Measurements from ENCODE around the gene ERICH6B. TPM values are rescaled to one million over a fixed set of nuclear protein-coding genes. Genes with fewer than 3 reads are reported as not detected.

ERICH6B gene
- total and polyA plus RNA-seq, 7 experiments from 2014 or later = not detected

DNA sequence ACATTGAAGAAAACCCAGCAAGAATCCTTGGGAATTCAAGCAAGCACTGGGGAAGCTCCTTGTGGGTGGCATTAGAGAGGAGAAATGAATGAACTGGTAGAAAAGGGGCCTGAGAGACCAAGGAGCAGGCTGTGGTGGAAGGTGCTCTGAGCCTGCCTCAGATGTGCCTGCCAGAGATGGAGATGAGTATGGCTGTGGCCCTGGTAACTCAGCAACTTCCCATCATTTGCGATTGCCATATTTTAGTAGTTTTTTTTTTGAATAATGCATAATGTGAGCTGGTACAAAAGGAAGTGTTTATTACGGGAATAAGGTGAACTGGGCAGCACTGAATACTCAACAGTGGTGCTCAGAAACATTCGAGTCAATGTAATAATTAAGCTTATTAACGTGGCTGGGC is 39.1 kb downstream of the ERICH6B start:
- Mint-ChIP-seq H3K9me3 (no peaks in the 10 kb centered on the region), H3K4me1 (peaks cover 0 to 2% (median 0%) of the 10 kb centered on the region in 7 donors), H3K27ac (no peak overlapping the region), H3K27me3 (peaks cover 13 to 28% (median 22%) of the 10 kb centered on the region in 5 donors), H3K36me3 (no peaks in the 10 kb centered on the region), H3K4me3 (no peak overlapping the region)
- H3K27ac ChIP-seq (ENCODE audit: low read depth, low read length) = no peak overlapping the region
- H3K27me3 ChIP-seq (ENCODE audit: control insufficient read depth in 2 of 2, insufficient read depth in 2 of 2, low read length in 2 of 2) = peaks cover 0 to 5% of the 10 kb centered on the region in 2 donors
- H3K4me1 ChIP-seq (ENCODE audit: control insufficient read depth in 2 of 2, insufficient read depth in 2 of 2, low read length in 2 of 2) = no peaks in the 10 kb centered on the region
- no peak overlapping the region for H3K4me3 ChIP-seq (ENCODE audit: low read length)
- intact Hi-C loops (cut with micrococcal nuclease) = no loop called here
- ATAC-seq = no peak
- ChIA-PET POLR2A (no interaction called here), CTCF (no interaction called here)
- H3K9me3 ChIP-seq (ENCODE audit: control insufficient read depth in 2 of 3, low read length in 3 of 3) = no peaks in the 10 kb centered on the region
- DNase-seq = no peak
- no peaks in the 10 kb centered on the region for H3K36me3 ChIP-seq (ENCODE audit: control insufficient read depth in 2 of 3, insufficient read depth in 3 of 3, low read length in 3 of 3)

DNA sequence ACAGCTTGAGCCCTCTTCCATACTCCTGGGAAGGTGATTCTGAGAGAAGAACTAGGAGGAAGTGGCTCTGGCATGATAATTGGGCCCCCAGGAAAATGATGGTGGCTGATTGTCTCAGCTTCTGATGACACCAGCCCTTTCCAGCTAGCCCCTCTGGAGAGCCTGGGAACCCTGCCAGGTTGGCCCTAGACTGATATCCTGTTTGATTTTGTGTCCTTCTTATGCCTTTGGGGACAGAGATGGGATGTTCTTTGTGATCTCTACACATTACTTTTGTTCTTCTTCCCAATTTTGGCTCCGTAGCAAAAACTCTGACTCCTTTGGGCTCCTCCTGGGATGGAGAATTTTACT is 39.7 kb downstream of the ERICH6B start:
- Mint-ChIP-seq H3K27me3 (peaks cover 13 to 31% (median 17%) of the 10 kb centered on the region in 5 donors), H3K9me3 (no peaks in the 10 kb centered on the region), H3K27ac (no peak overlapping the region), H3K36me3 (no peaks in the 10 kb centered on the region), H3K4me3 (no peak overlapping the region), H3K4me1 (peaks cover 0 to 2% (median 0%) of the 10 kb centered on the region in 7 donors)
- Histone ChIP-seq H3K27me3 (ENCODE audit: control insufficient read depth in 2 of 2, insufficient read depth in 2 of 2, low read length in 2 of 2) (peaks cover 0 to 5% of the 10 kb centered on the region in 2 donors), H3K36me3 (ENCODE audit: control insufficient read depth in 2 of 3, insufficient read depth in 3 of 3, low read length in 3 of 3) (no peaks in the 10 kb centered on the region), H3K9me3 (ENCODE audit: control insufficient read depth in 2 of 3, low read length in 3 of 3) (no peaks in the 10 kb centered on the region), H3K4me1 (ENCODE audit: control insufficient read depth in 2 of 2, insufficient read depth in 2 of 2, low read length in 2 of 2) (no peaks in the 10 kb centered on the region), H3K4me3 (ENCODE audit: low read length) (no peak overlapping the region), H3K27ac (ENCODE audit: low read depth, low read length) (no peak overlapping the region)
- ATAC-seq (no peak), DNase-seq (no peak)
- intact Hi-C loops (cut with micrococcal nuclease) = no loop called here
- CTCF ChIA-PET = no interaction called here
- POLR2A ChIA-PET = no interaction called here

DNA sequence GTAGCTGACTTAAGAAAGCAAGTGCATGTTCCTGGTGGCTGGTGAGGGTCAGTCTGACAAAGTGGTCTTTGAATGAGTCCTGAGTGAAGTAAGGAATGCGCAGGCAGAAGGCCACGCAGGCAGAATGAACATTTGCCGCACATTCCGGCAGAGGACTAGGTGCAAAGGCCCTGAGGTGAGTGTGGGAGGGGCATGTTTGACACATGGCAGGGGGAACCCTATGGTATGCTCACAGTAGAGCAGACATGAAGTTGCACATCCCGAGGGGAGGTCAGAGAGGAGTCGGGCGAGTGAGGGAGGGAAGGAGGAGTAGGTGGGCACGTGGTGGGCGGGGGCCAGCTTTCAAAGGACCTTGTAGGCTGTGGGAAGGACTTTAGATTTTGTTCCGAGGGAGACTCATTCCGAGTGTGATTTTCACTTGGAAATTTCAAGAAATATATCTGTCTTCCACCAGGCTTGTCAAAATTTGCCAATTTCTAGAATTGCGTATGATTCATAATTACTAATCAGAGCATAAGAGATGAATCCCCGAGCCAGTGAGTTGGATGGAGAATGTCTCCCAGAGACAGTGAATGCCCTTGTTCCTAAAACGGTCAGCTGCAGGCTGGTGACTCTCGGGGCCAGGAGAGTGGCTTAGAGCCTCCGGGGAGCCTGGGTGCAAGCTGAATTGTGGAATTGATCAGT is 40.3 kb downstream of the ERICH6B start:
- H3K27ac Mint-ChIP-seq = no peak overlapping the region
- H3K27me3 Mint-ChIP-seq = peaks cover 13 to 32% (median 17%) of the 10 kb centered on the region in 5 donors
- H3K27me3 ChIP-seq (ENCODE audit: control insufficient read depth in 2 of 2, insufficient read depth in 2 of 2, low read length in 2 of 2) = peaks cover 0 to 5% of the 10 kb centered on the region in 2 donors
- H3K4me1 ChIP-seq (ENCODE audit: control insufficient read depth in 2 of 2, insufficient read depth in 2 of 2, low read length in 2 of 2) = no peaks in the 10 kb centered on the region
- H3K36me3 Mint-ChIP-seq = no peaks in the 10 kb centered on the region
- H3K4me3 Mint-ChIP-seq = no peak overlapping the region
- CTCF ChIA-PET = no interaction called here
- DNase-seq (no peak), ATAC-seq (no peak)
- H3K4me1 Mint-ChIP-seq = peaks cover 0 to 2% (median 0%) of the 10 kb centered on the region in 7 donors
- H3K27ac ChIP-seq (ENCODE audit: low read depth, low read length) = no peak overlapping the region
- H3K9me3 ChIP-seq (ENCODE audit: control insufficient read depth in 2 of 3, low read length in 3 of 3) = no peaks in the 10 kb centered on the region
- no peaks in the 10 kb centered on the region for H3K9me3 Mint-ChIP-seq
- POLR2A ChIA-PET = no interaction called here
- H3K36me3 ChIP-seq (ENCODE audit: control insufficient read depth in 2 of 3, insufficient read depth in 3 of 3, low read length in 3 of 3) = no peaks in the 10 kb centered on the region
- intact Hi-C loops (cut with micrococcal nuclease) = no loop called here
- H3K4me3 ChIP-seq (ENCODE audit: low read length) = no peak overlapping the region

DNA sequence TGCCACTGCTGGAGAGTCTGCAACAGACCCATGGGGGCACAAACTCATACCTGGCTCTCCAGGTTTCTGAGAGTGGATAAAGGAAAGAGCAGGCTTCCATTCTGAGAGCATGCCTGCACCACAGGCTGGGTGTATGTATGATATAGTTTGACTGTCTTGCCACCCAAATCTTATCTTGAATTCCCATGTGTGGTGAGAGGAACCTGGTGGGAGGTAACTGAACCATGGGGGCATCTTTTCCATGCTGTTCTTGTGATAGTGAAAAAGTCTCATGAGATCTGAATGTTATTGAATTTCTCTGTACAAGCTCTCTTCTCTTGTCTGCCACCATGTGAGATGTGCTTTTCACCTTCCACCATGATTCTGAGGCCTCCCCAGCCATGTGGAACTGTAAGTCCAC is 50.2 kb downstream of the ERICH6B start:
- POLR2A ChIA-PET = no interaction called here
- no peak overlapping the region for H3K4me3 ChIP-seq (ENCODE audit: low read length)
- no peaks in the 10 kb centered on the region for H3K4me1 ChIP-seq (ENCODE audit: control insufficient read depth in 2 of 2, insufficient read depth in 2 of 2, low read length in 2 of 2)
- intact Hi-C loops (cut with micrococcal nuclease) = no loop called here
- H3K27me3 ChIP-seq (ENCODE audit: control insufficient read depth in 2 of 2, insufficient read depth in 2 of 2, low read length in 2 of 2) = no peaks in the 10 kb centered on the region
- H3K27ac Mint-ChIP-seq = no peak overlapping the region
- DNase-seq (no peak), ATAC-seq (no peak)
- CTCF ChIA-PET = no interaction called here
- H3K36me3 Mint-ChIP-seq = peaks cover 0 to 9% (median 5%) of the 10 kb centered on the region in 5 donors
- H3K4me3 Mint-ChIP-seq = no peak overlapping the region
- no peaks in the 10 kb centered on the region for H3K4me1 Mint-ChIP-seq
- H3K36me3 ChIP-seq (ENCODE audit: control insufficient read depth in 2 of 3, insufficient read depth in 3 of 3, low read length in 3 of 3) = no peaks in the 10 kb centered on the region
- no peak overlapping the region for H3K27ac ChIP-seq (ENCODE audit: low read depth, low read length)
- H3K9me3 ChIP-seq (ENCODE audit: control insufficient read depth in 2 of 3, low read length in 3 of 3) = no peaks in the 10 kb centered on the region
- peaks cover 0 to 7% (median 4%) of the 10 kb centered on the region in 5 donors for H3K27me3 Mint-ChIP-seq
- H3K9me3 Mint-ChIP-seq = peaks cover 0 to 10% (median 2%) of the 10 kb centered on the region in 11 donors

DNA sequence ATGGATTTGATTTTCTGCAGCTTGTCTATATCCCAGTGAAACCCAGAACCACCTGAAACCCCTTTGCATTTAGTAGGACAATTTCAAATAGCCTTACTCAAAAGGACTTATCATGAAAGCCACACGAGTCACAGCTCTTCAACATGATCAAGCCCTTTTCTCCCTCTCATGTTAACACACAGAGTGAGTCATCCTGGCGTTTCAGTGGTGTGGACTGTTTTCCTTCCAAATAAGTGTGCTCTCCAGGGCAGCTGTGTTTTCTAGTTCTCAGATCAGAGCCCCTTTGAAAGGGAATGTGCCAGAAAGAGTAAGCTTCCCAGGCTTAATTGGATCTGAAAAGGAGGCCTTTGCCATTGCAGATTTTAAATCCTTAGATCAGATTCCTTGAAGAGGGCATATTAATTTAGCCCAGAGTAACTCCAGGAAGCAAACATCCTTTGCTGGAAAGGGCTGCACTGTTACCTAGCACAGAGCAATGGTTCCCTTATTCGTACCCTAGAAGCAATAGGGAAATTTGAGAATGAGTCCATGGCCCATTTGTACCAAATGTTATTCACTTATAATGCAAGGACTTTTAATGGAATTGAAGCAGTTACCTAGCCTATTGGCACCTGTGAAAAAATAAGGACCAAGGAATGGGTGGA is 51.3 kb downstream of the ERICH6B start:
- Mint-ChIP-seq H3K9me3 (peaks cover 0 to 10% (median 2%) of the 10 kb centered on the region in 11 donors), H3K4me3 (no peak overlapping the region), H3K4me1 (peaks cover 0 to 1% (median 0%) of the 10 kb centered on the region in 7 donors), H3K27ac (no peak overlapping the region), H3K36me3 (peaks cover 0 to 9% (median 5%) of the 10 kb centered on the region in 5 donors), H3K27me3 (peaks cover 0 to 7% (median 4%) of the 10 kb centered on the region in 5 donors)
- Histone ChIP-seq H3K27me3 (ENCODE audit: control insufficient read depth in 2 of 2, insufficient read depth in 2 of 2, low read length in 2 of 2) (no peaks in the 10 kb centered on the region), H3K4me3 (ENCODE audit: low read length) (no peak overlapping the region), H3K36me3 (ENCODE audit: control insufficient read depth in 2 of 3, insufficient read depth in 3 of 3, low read length in 3 of 3) (no peaks in the 10 kb centered on the region), H3K4me1 (ENCODE audit: control insufficient read depth in 2 of 2, insufficient read depth in 2 of 2, low read length in 2 of 2) (no peaks in the 10 kb centered on the region), H3K9me3 (ENCODE audit: control insufficient read depth in 2 of 3, low read length in 3 of 3) (no peaks in the 10 kb centered on the region), H3K27ac (ENCODE audit: low read depth, low read length) (no peak overlapping the region)
- DNase-seq (no peak), ATAC-seq (no peak)
- intact Hi-C loops (cut with micrococcal nuclease) = no loop called here
- POLR2A ChIA-PET = no interaction called here
- CTCF ChIA-PET = no interaction called here

DNA sequence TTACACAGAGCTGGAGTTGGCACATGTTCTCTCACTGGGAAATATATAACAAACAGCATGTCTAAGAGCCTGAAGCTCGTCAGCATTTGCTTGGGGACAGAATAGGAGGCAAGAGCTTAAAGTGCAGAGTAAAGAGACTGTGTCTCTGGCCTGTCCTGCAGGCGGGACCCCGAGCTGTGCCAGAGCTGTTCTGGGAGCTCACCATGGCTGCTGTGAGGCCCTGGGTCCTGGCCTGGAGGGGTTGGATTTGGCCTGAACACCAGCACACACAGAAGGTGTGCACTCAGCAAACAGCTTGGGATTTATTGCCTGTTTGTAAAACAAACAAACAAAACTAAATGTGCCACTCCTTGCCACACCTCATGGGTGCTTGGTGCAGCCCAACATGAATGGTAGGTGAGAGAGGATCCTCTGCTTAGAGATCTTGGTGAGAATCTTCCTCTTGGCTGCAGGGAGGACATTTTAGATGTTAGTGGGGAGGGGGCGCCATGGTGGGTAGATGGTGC is 60.9 kb downstream of the ERICH6B start:
- Histone ChIP-seq H3K36me3 (ENCODE audit: control insufficient read depth in 2 of 3, insufficient read depth in 3 of 3, low read length in 3 of 3) (no peaks in the 10 kb centered on the region), H3K27me3 (ENCODE audit: control insufficient read depth in 2 of 2, insufficient read depth in 2 of 2, low read length in 2 of 2) (no peaks in the 10 kb centered on the region), H3K9me3 (ENCODE audit: control insufficient read depth in 2 of 3, low read length in 3 of 3) (no peaks in the 10 kb centered on the region), H3K4me3 (ENCODE audit: low read length) (no peak overlapping the region), H3K27ac (ENCODE audit: low read depth, low read length) (no peak overlapping the region), H3K4me1 (ENCODE audit: control insufficient read depth in 2 of 2, insufficient read depth in 2 of 2, low read length in 2 of 2) (no peaks in the 10 kb centered on the region)
- Mint-ChIP-seq H3K27ac (no peak overlapping the region), H3K36me3 (no peaks in the 10 kb centered on the region), H3K4me1 (peaks cover 0 to 3% (median 0%) of the 10 kb centered on the region in 7 donors), H3K9me3 (peaks cover 0 to 6% (median 0%) of the 10 kb centered on the region in 11 donors), H3K4me3 (no peak overlapping the region), H3K27me3 (peaks cover 0 to 37% (median 0%) of the 10 kb centered on the region in 5 donors)
- DNase-seq = no peak
- CTCF ChIA-PET = no interaction called here
- no peak for ATAC-seq
- POLR2A ChIA-PET = no interaction called here
- intact Hi-C loops (cut with micrococcal nuclease) = no loop called here

DNA sequence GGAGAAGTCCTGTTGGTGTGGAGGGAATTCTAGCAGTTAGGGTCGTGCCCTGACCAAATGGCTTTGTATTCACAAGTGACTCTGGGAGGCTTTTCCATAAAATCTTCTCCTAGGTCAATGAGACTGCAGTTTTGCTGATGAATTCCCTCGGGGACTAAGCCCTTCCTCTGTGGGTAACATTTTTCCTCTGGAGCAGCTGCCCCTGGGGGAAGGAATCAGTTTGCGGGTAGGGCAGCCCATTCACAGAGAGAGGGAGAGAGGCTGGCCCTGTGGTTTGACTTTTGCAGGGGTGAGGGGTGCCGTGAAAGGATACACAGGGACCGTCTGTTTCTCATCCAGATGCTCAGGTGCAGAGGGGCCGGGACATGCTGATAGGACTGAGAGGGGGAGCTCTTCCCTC is 67.3 kb downstream of the ERICH6B start:
- no peaks in the 10 kb centered on the region for H3K27me3 ChIP-seq (ENCODE audit: control insufficient read depth in 2 of 2, insufficient read depth in 2 of 2, low read length in 2 of 2)
- DNase-seq (no peak), ATAC-seq (no peak)
- no peaks in the 10 kb centered on the region for H3K9me3 ChIP-seq (ENCODE audit: control insufficient read depth in 2 of 3, low read length in 3 of 3)
- ChIA-PET POLR2A (no interaction called here), CTCF (no interaction called here)
- Mint-ChIP-seq H3K36me3 (no peaks in the 10 kb centered on the region), H3K4me3 (no peak overlapping the region), H3K4me1 (no peaks in the 10 kb centered on the region), H3K27me3 (peaks cover 5 to 21% (median 7%) of the 10 kb centered on the region in 5 donors), H3K9me3 (no peaks in the 10 kb centered on the region), H3K27ac (no peak overlapping the region)
- intact Hi-C loops (cut with micrococcal nuclease) = no loop called here
- no peak overlapping the region for H3K4me3 ChIP-seq (ENCODE audit: low read length)
- H3K4me1 ChIP-seq (ENCODE audit: control insufficient read depth in 2 of 2, insufficient read depth in 2 of 2, low read length in 2 of 2) = no peaks in the 10 kb centered on the region
- H3K36me3 ChIP-seq (ENCODE audit: control insufficient read depth in 2 of 3, insufficient read depth in 3 of 3, low read length in 3 of 3) = no peaks in the 10 kb centered on the region
- H3K27ac ChIP-seq (ENCODE audit: low read depth, low read length) = no peak overlapping the region
